GM23338 (cell line): ENCODE results near the gene TRIO. TPM values are rescaled to one million over a fixed set of nuclear protein-coding genes. Genes with fewer than 3 reads are reported as not detected.

Experiments
- ATAC-seq: fragments of 200-7000 bp; cut with Tn5 transposase; 3 replicates; pipeline ENCODE4 v1.9.1; 2020
- DNase-seq: peaks from one replicate; pipeline ENCODE4 v3.0.0-alpha.2; 2015; ENCODE audit warnings: low spot score
- H2AFZ ChIP-seq: fragments of 200-600 bp; sonication (generic); 2 replicates; pipeline ENCODE4 v1.8.0; 2016; ENCODE audit warnings: antibody characterized with exemption, mild to moderate bottlenecking, moderate library complexity
- H3F3A ChIP-seq: fragments of 200-600 bp; sonication (generic); replicated peaks from 2 replicates; pipeline ENCODE4 v1.8.0; 2017; ENCODE audit warnings: antibody characterized with exemption, mixed run types, low read depth
- H3K27ac ChIP-seq: fragments of 200-600 bp; sonication (generic); 2 replicates; pipeline ENCODE4 v1.6.1; 2016; ENCODE audit warnings: low read depth
- H3K27me3 ChIP-seq: fragments of 200-600 bp; sonication (generic); 2 replicates; pipeline ENCODE4 v1.8.0; 2016; ENCODE audit warnings: mild to moderate bottlenecking, mixed run types, moderate library complexity; ENCODE audit not compliant: insufficient read depth
- H3K36me3 ChIP-seq: fragments of 200-600 bp; sonication (generic); 2 replicates; pipeline ENCODE4 v1.8.0; 2016; ENCODE audit warnings: mild to moderate bottlenecking; ENCODE audit not compliant: insufficient read depth
- H3K4me1 ChIP-seq: fragments of 200-600 bp; sonication (generic); 2 replicates; pipeline ENCODE4 v1.8.0; 2016; ENCODE audit warnings: mild to moderate bottlenecking, moderate library complexity; ENCODE audit not compliant: insufficient read depth
- H3K4me2 ChIP-seq: fragments of 200-600 bp; sonication (generic); 2 replicates; pipeline ENCODE4 v1.7.1; 2017; ENCODE audit warnings: mixed run types
- H3K4me3 ChIP-seq: fragments of 200-600 bp; sonication (generic); 2 replicates; pipeline ENCODE4 v1.6.1; 2016; ENCODE audit warnings: mixed run types
- H3K79me2 ChIP-seq: fragments of 200-600 bp; sonication (generic); replicated peaks from 2 replicates; pipeline ENCODE4 v1.8.0; 2017; ENCODE audit warnings: mild to moderate bottlenecking; ENCODE audit not compliant: insufficient read depth
- H3K9me2 ChIP-seq: fragments of 200-600 bp; sonication (generic); 2 replicates; pipeline ENCODE4 v1.8.0; 2017; ENCODE audit not compliant: insufficient read depth
- H4K20me1 ChIP-seq: fragments of 200-600 bp; sonication (generic); replicated peaks from 2 replicates; pipeline ENCODE4 v1.8.0; 2017; ENCODE audit warnings: mild to moderate bottlenecking; ENCODE audit not compliant: insufficient read depth
- H3K27ac Mint-ChIP-seq: 2 replicates; pipeline ENCODE4 v1.8.0; 2020; ENCODE audit warnings: inconsistent platforms, mild to moderate bottlenecking, moderate library complexity, mixed read lengths
- H3K27me3 Mint-ChIP-seq: 3 replicates; pipeline ENCODE4 v1.8.0; 2022; ENCODE audit warnings: low read depth, mild to moderate bottlenecking, moderate library complexity, mixed read lengths, inconsistent platforms; ENCODE audit not compliant: insufficient read depth, poor library complexity
- H3K36me3 Mint-ChIP-seq: 3 replicates; pipeline ENCODE4 v1.8.0; 2021; ENCODE audit warnings: low read depth, mild to moderate bottlenecking, inconsistent platforms, moderate library complexity, mixed read lengths
- H3K4me1 Mint-ChIP-seq: 3 replicates; pipeline ENCODE4 v1.8.0; 2020; ENCODE audit warnings: mild to moderate bottlenecking, inconsistent platforms, mixed read lengths
- H3K4me3 Mint-ChIP-seq: 3 replicates; pipeline ENCODE4 v1.8.0; 2021; ENCODE audit warnings: moderate library complexity, mild to moderate bottlenecking, inconsistent platforms, mixed read lengths
- H3K9me3 Mint-ChIP-seq: 3 replicates; pipeline ENCODE4 v1.8.0; 2020; ENCODE audit warnings: moderate library complexity, mild to moderate bottlenecking, inconsistent platforms, mixed read lengths
- CREB1 ChIP-seq: fragments of 250-450 bp; sonication (Bioruptor Pico); IDR thresholded peaks from 2 replicates; pipeline ENCODE4 v1.5.0; 2020; ENCODE audit warnings: low read depth, mild to moderate bottlenecking, moderate library complexity
- EZH2 ChIP-seq: fragments of 200-600 bp; sonication (generic); IDR thresholded peaks from one replicate; pipeline ENCODE4 v1.8.0; 2017; ENCODE audit warnings: antibody characterized with exemption, mild to moderate bottlenecking, low read depth; ENCODE audit not compliant: unreplicated experiment
- EZH2phosphoT487 ChIP-seq: fragments of 200-600 bp; sonication (generic); IDR thresholded peaks from one replicate; pipeline ENCODE4 v1.8.1; 2018; ENCODE audit warnings: antibody characterized with exemption; ENCODE audit not compliant: unreplicated experiment
- JUNB ChIP-seq: IDR thresholded peaks from one replicate; pipeline ENCODE4 v1.6.1; 2016; ENCODE audit warnings: antibody characterized with exemption; ENCODE audit not compliant: unreplicated experiment
- NANOG ChIP-seq: IDR thresholded peaks from 2 replicates; pipeline ENCODE4 v1.6.1; 2016; ENCODE audit warnings: antibody characterized with exemption, borderline replicate concordance
- POLR2AphosphoS5 ChIP-seq: IDR thresholded peaks from 2 replicates; pipeline ENCODE4 v1.6.1; 2016; ENCODE audit warnings: antibody characterized with exemption, low read depth
- STAT1 ChIP-seq: IDR thresholded peaks from one replicate; pipeline ENCODE4 v1.6.1; 2016; ENCODE audit warnings: antibody characterized with exemption; ENCODE audit not compliant: unreplicated experiment
- ZNF114 ChIP-seq: fragments of 250-450 bp; sonication (Bioruptor Pico); IDR thresholded peaks from 2 replicates; pipeline ENCODE4 v1.5.0; 2020; ENCODE audit warnings: mild to moderate bottlenecking, moderate library complexity
- ZNF331 ChIP-seq: fragments of 250-450 bp; sonication (Bioruptor Pico); IDR thresholded peaks from 2 replicates; pipeline ENCODE4 v1.5.0; 2020; ENCODE audit warnings: low read depth, mild to moderate bottlenecking, moderate library complexity
- polyA plus RNA-seq: library from polyadenylated mRNA; unstranded; fragments of >200 nt; fragmentation: Nextera tagmentation; extraction: Ambion mirVana; gene quantifications from 2 replicates; pipeline ENCODE4 v1.2.1, GENCODE V29; 2016
- total RNA-seq: library from RNA; depleted of rRNA; stranded (reverse); fragments of >200 nt; shearing (Covaris generic); gene quantifications from 2 replicates; pipeline ENCODE4 v1.2.3, GENCODE V29; 2014
- TF ChIP-seq, protein P1 (sequence below): IDR thresholded peaks from 2 replicates; pipeline ENCODE4 v1.6.1; 2016; ENCODE audit warnings: antibody characterized with exemption
- TF ChIP-seq, protein P2 (sequence below), 2 experiments: fragments of 200-600 bp in 1 of 2; sonication (generic) in 1 of 2; conservative IDR thresholded peaks; 2 replicates each; pipeline versions ENCODE4 v1.5.1 to v1.6.1; 2016 to 2017; ENCODE audit warnings: antibody characterized with exemption in 2 of 2, low read depth in 2 of 2, mild to moderate bottlenecking in 2 of 2, moderate library complexity in 1 of 2
- TF ChIP-seq, protein P3 (sequence below): fragments of 250-450 bp; sonication (Bioruptor Pico); IDR thresholded peaks from 2 replicates; pipeline ENCODE4 v1.5.0; 2020; ENCODE audit warnings: mild to moderate bottlenecking, moderate library complexity
- TF ChIP-seq, protein P4 (sequence below): IDR thresholded peaks from one replicate; pipeline ENCODE4 v1.6.1; 2018; ENCODE audit warnings: antibody characterized with exemption; ENCODE audit not compliant: unreplicated experiment

The TRIO gene
- total and polyA plus RNA-seq, 2 experiments from 2014 or later = 13.8 to 113 TPM

DNA sequence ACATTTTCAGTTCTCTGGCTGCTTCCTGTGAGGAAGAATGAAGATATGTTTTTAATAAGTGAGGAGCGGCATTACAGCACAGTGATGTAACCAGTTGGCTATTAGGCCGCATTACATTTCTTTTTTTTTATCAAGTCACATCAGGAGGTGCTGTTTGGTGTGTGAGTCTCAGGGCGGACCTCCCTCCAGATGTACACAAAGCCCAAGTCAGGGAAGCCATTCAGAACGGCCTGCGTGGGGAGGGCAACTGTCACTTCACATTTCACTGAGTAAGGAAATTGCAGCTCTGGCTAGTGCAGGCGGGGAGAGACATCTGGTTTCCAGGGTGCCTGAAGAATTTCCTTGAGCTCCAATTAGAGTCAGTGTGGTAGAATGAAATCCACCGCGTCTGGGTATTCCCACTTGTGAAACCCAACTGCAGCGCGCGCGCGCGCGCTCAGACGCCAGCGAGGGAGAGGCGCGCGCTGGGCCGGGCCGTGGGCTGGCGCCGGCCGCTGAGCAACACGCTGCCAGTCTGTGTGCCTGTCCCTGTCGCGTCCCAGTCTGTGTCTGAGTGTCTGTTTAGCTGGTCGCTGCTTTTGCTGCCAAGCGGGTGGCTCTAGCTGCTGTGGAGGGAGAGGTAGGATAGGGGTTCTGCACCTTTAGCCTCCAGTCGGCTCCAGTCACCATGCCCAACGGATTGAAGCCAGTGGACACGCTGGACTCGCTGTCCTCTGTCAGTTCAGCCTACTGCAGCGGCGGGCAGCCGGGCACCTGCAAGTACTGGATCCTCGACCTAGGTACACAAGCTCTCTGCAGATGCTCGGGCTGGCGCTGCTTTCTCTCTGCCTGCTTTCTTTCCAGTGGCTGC, 297.7 kb downstream of the TRIO start:
- Mint-ChIP-seq H3K9me3 (no peaks in the 10 kb centered on the region; the same call in 2 of the 3 replicates), H3K27ac (no peak overlapping the region), H3K4me1 (peaks cover 21% of the 10 kb centered on the region), H3K4me3 (no peak overlapping the region), H3K36me3 (peaks cover 11% of the 10 kb centered on the region), H3K27me3 (peaks cover 2% of the 10 kb centered on the region)
- H3K4me3 ChIP-seq = no peak overlapping the region
- peaks cover 4% of the 10 kb centered on the region for H3K79me2 ChIP-seq
- TF ChIP-seq JUNB (no peak), POLR2AphosphoS5 (no peak), NANOG (no peak), STAT1 (no peak), ZNF114 (CRISPR knock-in tag) (no peak), EZH2phosphoT487 (no peak), CREB1 (CRISPR knock-in tag) (no peak), EZH2 (no peak), ZNF331 (no peak)
- TF ChIP-seq, protein P1, sequence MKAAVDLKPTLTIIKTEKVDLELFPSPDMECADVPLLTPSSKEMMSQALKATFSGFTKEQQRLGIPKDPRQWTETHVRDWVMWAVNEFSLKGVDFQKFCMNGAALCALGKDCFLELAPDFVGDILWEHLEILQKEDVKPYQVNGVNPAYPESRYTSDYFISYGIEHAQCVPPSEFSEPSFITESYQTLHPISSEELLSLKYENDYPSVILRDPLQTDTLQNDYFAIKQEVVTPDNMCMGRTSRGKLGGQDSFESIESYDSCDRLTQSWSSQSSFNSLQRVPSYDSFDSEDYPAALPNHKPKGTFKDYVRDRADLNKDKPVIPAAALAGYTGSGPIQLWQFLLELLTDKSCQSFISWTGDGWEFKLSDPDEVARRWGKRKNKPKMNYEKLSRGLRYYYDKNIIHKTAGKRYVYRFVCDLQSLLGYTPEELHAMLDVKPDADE = no peak
- TF ChIP-seq, protein P2, sequence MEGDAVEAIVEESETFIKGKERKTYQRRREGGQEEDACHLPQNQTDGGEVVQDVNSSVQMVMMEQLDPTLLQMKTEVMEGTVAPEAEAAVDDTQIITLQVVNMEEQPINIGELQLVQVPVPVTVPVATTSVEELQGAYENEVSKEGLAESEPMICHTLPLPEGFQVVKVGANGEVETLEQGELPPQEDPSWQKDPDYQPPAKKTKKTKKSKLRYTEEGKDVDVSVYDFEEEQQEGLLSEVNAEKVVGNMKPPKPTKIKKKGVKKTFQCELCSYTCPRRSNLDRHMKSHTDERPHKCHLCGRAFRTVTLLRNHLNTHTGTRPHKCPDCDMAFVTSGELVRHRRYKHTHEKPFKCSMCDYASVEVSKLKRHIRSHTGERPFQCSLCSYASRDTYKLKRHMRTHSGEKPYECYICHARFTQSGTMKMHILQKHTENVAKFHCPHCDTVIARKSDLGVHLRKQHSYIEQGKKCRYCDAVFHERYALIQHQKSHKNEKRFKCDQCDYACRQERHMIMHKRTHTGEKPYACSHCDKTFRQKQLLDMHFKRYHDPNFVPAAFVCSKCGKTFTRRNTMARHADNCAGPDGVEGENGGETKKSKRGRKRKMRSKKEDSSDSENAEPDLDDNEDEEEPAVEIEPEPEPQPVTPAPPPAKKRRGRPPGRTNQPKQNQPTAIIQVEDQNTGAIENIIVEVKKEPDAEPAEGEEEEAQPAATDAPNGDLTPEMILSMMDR (conservative IDR thresholded peaks at IDR 0.05; ENCODE audit: low read depth in 2 of 2) = no peak
- TF ChIP-seq, protein P3, sequence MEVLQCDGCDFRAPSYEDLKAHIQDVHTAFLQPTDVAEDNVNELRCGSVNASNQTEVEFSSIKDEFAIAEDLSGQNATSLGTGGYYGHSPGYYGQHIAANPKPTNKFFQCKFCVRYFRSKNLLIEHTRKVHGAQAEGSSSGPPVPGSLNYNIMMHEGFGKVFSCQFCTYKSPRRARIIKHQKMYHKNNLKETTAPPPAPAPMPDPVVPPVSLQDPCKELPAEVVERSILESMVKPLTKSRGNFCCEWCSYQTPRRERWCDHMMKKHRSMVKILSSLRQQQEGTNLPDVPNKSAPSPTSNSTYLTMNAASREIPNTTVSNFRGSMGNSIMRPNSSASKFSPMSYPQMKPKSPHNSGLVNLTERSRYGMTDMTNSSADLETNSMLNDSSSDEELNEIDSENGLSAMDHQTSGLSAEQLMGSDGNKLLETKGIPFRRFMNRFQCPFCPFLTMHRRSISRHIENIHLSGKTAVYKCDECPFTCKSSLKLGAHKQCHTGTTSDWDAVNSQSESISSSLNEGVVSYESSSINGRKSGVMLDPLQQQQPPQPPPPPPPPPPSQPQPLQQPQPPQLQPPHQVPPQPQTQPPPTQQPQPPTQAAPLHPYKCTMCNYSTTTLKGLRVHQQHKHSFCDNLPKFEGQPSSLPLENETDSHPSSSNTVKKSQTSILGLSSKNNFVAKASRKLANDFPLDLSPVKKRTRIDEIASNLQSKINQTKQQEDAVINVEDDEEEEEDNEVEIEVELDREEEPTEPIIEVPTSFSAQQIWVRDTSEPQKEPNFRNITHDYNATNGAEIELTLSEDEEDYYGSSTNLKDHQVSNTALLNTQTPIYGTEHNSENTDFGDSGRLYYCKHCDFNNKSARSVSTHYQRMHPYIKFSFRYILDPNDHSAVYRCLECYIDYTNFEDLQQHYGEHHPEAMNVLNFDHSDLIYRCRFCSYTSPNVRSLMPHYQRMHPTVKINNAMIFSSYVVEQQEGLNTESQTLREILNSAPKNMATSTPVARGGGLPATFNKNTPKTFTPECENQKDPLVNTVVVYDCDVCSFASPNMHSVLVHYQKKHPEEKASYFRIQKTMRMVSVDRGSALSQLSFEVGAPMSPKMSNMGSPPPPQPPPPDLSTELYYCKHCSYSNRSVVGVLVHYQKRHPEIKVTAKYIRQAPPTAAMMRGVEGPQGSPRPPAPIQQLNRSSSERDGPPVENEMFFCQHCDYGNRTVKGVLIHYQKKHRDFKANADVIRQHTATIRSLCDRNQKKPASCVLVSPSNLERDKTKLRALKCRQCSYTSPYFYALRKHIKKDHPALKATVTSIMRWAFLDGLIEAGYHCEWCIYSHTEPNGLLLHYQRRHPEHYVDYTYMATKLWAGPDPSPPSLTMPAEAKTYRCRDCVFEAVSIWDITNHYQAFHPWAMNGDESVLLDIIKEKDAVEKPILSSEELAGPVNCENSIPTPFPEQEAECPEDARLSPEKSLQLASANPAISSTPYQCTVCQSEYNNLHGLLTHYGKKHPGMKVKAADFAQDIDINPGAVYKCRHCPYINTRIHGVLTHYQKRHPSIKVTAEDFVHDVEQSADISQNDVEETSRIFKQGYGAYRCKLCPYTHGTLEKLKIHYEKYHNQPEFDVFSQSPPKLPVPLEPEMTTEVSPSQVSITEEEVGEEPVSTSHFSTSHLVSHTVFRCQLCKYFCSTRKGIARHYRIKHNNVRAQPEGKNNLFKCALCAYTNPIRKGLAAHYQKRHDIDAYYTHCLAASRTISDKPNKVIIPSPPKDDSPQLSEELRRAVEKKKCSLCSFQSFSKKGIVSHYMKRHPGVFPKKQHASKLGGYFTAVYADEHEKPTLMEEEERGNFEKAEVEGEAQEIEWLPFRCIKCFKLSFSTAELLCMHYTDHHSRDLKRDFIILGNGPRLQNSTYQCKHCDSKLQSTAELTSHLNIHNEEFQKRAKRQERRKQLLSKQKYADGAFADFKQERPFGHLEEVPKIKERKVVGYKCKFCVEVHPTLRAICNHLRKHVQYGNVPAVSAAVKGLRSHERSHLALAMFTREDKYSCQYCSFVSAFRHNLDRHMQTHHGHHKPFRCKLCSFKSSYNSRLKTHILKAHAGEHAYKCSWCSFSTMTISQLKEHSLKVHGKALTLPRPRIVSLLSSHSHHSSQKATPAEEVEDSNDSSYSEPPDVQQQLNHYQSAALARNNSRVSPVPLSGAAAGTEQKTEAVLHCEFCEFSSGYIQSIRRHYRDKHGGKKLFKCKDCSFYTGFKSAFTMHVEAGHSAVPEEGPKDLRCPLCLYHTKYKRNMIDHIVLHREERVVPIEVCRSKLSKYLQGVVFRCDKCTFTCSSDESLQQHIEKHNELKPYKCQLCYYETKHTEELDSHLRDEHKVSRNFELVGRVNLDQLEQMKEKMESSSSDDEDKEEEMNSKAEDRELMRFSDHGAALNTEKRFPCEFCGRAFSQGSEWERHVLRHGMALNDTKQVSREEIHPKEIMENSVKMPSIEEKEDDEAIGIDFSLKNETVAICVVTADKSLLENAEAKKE = no peak
- TF ChIP-seq, protein P4, sequence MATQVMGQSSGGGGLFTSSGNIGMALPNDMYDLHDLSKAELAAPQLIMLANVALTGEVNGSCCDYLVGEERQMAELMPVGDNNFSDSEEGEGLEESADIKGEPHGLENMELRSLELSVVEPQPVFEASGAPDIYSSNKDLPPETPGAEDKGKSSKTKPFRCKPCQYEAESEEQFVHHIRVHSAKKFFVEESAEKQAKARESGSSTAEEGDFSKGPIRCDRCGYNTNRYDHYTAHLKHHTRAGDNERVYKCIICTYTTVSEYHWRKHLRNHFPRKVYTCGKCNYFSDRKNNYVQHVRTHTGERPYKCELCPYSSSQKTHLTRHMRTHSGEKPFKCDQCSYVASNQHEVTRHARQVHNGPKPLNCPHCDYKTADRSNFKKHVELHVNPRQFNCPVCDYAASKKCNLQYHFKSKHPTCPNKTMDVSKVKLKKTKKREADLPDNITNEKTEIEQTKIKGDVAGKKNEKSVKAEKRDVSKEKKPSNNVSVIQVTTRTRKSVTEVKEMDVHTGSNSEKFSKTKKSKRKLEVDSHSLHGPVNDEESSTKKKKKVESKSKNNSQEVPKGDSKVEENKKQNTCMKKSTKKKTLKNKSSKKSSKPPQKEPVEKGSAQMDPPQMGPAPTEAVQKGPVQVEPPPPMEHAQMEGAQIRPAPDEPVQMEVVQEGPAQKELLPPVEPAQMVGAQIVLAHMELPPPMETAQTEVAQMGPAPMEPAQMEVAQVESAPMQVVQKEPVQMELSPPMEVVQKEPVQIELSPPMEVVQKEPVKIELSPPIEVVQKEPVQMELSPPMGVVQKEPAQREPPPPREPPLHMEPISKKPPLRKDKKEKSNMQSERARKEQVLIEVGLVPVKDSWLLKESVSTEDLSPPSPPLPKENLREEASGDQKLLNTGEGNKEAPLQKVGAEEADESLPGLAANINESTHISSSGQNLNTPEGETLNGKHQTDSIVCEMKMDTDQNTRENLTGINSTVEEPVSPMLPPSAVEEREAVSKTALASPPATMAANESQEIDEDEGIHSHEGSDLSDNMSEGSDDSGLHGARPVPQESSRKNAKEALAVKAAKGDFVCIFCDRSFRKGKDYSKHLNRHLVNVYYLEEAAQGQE = no peak
- peaks cover 4% of the 10 kb centered on the region; the same call in 1 of the 2 replicates for H4K20me1 ChIP-seq
- no peaks in the 10 kb centered on the region for H3K9me2 ChIP-seq
- no peaks in the 10 kb centered on the region; the same call in 1 of the 2 replicates for H3K36me3 ChIP-seq
- H3F3A ChIP-seq = no peaks in the 10 kb centered on the region
- peak; percentile 24; the same call in 2 of the 3 replicates for ATAC-seq
- no peak for DNase-seq
- H3K27me3 ChIP-seq = no peaks in the 10 kb centered on the region
- peaks cover 17% of the 10 kb centered on the region for H3K4me1 ChIP-seq
- H3K27ac ChIP-seq = peak overlapping the region; percentile 64; the same call in 1 of the 2 replicates
- H3K4me2 ChIP-seq = no peak overlapping the region
- H2AFZ ChIP-seq = no peak overlapping the region
